ENCODE results near the gene CUL2.
A peak's percentile ranks its signal among the peaks of the same experiment; 100 is the strongest.
"Not testable (repeated sequence)": the region's sequence is repeated elsewhere in the genome, so short reads cannot be mapped to it uniquely, and the experiment has no call there.

The CUL2 gene

DNA sequence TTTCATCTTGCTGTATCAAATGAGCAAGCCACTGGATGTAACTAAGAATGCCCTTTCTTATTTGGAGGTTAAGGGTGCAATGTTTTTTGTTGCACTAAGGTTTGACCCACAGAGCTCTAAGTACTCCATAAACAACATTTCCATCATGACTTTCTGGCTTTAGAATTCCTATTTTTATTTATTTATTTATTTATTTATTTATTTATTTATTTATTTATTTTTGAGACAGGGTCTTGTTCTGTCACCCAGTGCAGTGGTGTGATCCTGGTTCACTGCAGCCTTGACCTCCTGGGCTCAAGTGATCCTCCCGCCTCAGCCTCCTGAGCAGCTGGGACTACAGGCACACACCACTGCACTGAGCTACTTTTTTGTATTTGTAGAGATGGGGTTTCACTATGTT lies 9.9 kb downstream of the CUL2 start:
- DNase-seq: not testable (repeated sequence)

DNA sequence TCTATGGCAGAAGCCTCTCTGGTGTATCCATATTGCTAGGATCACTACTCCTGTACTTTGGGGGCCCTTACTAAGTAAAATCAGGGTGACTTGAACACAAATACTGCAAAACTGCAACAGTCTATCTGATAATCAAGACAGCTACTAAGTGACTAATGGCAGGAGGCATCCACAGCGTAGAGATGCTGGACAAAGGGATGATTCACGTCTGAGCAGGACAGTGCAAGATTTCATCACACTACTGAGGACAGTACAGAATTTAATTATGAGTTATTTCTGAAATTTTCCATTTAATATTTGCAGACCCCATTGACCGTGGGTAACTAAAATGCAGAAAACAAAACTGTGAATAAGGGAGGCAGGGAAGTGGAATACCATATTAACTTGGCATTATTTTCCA lies 10.4 kb downstream of the CUL2 start:
- DNase-seq: peak in 3 of 56 donors; percentile 2 to 5 (median 2)

DNA sequence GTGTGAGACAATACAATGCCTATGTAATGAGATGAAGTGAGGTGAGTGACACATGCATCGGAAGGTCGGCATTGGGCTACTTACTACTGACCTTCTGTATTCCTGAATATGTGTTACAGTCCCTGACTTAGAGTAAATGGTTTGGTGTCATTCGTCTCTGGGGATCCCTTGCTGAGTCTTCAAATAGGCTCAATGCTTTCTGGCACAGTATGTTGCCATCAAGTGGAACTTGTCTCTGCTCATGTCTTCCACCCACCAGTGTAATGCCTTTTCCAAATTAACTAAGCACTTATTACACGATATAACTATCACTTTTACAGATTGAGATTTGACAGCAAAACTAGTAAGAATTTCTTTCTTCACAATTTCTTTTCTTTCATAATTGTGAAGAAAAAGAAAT lies 10.9 kb downstream of the CUL2 start:
- no peak for DNase-seq

DNA sequence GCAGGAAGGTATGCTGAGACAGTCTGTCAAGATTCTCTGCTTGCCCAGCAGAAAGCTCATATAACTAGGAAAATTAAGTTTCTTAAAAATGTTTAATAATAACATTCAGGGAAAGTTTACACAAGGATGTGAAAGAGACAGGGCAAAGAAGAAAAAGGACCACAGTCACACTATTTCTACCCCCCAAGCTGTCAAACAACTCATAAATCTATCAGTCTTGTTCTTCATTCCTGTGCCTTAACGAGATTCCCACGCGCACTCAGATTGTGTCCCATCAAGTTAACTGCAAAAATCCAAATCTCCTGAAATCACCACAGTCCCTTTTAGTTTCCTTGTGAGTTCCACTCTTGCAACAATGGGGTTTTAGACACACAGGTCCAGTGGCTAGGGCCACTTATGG lies 14.9 kb downstream of the CUL2 start:
- DNase-seq: no peak

DNA sequence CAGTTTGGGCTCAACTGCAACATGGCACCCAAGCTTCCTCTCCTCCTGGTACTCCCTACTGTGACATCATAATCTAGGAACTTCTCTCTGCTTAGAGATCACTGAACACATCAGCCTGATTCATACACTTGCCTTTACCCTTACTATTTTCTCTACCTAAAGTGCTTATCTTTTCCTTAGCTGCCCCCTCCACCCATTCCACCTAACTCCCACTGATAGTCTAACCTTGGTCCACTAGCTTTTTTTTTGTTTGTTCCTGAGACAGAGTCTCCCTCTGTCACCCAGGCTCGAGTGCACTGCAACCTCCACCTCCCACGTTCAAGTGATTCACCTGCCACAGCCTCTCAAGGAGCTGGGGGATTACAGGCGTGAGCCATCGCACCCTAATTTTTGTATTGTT lies 15.9 kb downstream of the CUL2 start:
- DNase-seq: no peak

DNA sequence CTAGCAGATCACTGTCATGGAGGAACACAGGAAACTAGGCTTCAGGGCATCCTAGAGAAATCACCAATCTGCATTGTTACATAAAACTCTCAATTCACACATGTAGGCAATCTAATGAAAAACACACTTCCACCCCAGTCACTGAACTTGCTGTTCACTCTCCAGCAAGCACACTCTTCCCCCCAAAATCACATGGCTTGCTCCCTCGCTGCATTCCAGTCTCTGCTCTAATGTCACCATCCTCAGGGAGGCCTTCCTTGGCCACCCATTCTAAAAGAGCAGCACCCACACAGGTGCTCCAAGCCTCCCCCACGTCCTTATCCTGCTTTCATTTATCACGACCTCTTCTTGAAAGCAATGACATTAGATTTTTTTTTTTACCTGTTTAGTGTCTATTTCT lies 19.6 kb downstream of the CUL2 start:
- no peak for DNase-seq

DNA sequence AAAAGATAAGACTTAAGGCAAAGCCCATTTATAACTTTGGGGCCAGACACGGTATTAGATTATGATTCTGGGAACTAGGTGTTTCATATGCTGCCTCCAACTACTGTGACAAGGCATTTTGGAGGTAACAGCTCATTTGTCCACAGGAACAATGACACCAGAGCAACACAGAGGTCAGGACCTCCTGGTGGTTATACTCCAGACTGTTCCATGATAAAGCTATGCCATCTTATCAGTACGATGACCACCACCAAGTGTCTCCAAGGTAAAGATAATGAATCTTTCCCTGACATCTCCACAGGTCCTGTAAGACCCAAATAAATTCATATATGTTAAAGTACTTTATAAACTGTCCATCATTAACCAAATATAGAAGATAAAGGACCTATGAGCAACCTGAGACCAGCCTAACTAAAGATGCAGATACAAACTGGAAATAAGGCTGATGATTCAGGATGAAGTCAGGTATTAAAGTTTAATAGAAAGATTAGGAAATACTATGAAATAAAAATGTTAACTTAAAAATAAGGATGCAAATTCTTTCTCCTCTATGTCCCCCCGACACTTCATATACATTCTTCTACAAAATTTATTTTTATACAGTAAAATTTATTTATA lies 26.2 kb downstream of the CUL2 start:
- DNase-seq: no peak

DNA sequence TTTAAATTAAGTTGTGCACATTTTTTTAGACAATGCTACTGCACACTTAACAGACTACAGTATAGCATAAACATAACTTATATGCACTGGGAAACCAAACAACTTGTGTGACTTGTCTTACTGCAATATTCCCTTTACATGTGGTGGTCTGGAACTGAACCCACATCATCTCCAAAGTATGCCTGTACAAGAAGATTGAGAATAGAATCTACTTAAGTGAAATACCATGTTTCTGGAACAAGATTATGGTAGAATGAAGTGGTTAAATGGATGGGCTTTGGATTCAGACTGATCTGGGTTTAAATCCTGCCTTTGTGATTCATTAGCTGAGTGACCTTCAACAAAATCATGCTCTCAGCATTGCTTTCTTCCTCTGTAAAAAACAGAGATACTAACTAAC lies 30.7 kb downstream of the CUL2 start:
- no peak for DNase-seq

DNA sequence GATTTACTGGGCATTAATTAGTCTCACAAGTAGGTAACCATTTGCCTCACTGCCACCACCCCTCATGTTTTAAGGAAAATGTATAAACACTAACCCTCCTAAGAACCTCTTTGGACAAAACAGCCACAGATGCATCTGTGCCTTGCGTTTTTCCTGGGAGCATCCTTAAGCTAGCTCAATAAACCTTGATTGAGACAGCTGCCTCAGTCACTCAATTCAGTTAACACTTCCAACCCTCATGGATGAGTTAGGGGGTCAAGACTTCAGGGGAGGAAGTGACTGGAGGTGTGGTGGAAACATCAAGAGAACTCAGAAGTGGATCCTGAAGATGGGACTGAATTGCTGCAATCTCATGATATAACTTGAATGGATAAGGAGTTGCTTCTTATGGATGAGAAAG lies 31.5 kb downstream of the CUL2 start:
- DNase-seq: no peak

DNA sequence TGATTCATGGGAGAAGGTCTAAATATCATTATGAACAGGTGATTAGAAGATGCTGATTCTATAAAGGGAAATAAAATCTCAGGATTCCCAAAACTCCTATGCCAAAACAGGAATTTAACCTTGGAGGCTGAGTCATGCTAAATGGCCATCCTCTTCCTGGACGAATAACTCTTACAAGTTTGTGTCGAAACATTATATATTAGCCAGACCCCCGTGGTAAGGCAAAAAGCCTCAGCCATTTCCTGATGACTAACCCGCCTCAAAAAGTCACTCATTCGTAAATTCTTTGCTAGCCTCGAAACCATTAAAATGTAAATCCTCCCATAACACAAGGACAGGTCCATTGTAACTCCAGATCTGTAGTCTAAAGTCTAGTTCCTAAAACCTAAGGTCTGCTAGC lies 32.0 kb downstream of the CUL2 start:
- no peak for DNase-seq

DNA sequence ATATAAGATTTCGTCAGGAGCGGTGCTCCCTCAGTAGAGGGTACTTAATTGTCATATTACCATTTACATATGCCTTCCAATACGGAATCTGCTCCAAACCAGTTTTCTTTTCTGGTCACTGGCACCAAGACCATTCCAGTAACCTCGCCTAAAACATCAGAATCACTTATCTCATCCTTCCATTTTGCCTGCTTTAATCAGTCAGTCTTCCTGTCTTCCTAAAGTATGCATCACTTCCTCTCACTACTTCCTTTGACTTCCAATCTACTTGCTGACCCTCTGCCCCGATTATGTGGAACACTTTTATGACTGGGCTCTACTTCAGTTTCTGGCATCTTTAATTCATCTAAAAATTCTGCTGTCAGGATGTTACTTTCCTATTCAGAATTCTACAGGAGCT lies 33.5 kb downstream of the CUL2 start:
- DNase-seq: no peak

DNA sequence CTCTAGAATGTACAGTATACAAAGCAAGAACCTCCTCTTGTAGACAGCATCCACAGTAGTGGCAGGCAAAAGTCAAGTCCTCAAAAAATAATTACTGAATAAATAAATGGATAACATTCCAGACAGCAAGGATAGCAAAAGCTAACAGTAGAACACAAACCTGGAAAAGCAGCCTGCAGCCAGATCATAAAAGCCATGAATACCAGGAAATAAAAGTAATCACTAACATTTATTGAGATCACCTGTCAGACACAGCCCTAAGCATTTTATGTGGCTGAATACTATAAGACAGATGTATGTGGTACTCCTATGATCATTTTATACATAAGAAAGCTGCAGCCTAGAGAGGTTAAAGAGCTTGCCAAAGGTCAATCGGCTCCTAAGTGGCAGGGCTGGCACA lies 34.0 kb downstream of the CUL2 start:
- DNase-seq: no peak

DNA sequence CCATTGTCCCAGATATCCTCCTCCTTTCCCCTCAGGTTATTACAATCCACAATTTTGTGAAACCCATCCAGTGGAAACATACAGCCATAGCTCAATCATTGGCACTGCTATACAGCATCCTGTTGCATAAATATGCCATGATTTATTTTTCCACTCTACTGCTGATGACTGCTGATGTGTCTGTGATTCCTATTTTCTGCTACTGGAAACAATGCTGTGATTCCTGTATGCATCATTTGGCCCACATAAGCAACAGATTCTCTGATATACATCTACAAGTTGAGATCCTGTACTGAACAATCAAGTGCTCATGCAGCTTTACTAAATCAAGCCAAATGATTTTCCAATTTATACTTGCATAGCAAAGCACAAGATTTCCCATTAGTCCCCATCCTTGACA lies 39.6 kb downstream of the CUL2 start:
- DNase-seq: no peak

DNA sequence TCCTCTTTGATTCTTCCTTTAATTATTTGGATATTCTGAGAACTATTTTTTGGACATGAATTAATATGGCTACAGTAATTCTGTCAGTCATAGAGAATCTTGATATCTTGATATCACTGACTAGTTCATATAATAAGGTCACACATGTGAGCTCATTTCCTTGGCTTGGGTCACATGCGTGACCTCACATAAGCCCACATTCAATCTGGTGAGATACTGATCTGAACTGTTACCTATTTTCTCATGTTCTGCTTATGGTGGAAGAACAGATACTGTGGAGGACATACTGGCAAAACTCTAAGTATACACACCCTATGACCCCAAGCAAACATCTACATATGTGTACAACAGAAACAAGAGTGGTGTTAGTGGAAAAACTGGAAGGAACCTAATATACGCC lies 44.1 kb downstream of the CUL2 start:
- no peak for DNase-seq

DNA sequence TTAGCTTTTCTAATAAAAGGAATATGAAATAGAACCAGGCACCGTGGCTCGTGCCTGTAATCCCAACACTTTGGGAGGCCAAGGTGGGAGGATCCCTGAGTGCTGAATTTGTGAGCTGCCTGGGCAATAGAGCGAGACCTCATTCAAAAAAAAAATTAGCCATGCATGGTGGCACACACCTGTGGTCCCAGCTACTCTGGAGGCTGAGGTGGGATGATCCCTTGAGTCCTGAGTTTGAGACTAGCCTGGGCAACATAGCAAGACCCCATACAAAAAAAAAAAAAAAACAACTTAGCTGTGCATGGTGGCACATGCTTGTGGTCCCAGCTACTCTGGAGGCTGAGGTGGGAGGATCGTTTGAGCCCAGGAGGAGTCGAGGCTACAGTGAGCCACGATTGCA lies 44.9 kb downstream of the CUL2 start:
- DNase-seq: not testable (repeated sequence)

DNA sequence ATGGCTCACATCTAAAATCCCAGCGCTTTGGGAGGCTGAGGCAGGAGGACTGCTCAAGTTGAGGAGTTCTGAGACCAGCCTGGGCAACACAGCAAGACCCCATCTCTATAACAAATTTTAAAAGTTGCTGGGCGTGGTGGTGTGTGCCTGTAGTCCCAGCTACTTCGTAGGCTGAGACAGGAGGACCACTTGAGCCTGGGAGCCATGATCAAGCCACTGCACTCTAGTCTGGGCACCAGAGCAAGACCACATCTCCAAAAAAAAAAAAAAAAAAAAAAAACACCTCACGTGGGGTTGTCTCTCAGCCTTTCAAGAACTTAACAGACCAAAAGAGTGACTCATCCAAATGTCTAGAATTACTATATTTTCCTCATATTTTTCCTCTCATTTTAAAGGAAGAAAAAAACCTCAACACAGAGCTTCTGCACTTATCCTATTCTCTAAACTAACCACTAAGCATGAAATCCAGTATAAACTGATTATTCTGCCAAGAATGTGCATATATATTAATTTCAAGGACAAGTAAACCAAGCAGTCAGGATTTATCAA lies 46.3 kb downstream of the CUL2 start:
- DNase-seq: no peak

DNA sequence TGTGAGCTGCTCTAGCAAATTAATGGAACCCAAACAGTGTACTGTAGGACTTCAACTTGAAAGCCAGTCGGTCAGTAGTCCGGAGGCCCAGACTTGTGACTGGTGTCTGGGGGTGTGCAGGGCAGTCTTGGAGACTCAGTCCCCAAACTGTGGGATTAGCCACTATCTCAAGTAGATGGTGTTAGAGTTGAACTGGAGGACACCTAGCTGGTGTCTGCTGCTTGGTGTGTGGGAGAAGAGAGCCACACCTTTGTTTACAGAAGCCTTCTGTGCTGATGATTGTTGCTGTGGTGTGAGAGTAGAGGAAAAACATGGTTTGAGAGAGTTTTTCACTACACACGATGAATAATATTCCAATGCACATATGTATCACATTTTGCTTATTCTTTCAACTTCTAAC lies 47.4 kb downstream of the CUL2 start:
- DNase-seq: no peak

DNA sequence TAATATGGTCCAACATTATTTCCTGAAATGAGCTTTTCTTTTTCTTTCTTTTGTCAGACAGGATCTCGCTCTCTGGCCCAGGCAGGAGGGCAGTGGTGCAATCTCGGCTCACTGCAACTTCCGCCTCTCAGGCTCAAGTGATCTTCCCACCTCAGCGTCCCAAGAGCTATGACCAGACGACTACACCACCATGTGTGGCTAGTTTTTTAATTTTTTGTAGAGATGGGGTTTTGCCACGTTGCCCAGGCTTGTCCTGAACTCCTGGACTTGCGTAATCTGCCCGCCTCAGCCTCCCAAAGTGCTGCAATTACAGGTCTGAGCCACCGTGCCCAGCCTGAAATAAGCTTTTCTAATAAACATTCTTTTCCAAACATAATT lies 48.6 kb downstream of the CUL2 start:
- DNase-seq: no peak

DNA sequence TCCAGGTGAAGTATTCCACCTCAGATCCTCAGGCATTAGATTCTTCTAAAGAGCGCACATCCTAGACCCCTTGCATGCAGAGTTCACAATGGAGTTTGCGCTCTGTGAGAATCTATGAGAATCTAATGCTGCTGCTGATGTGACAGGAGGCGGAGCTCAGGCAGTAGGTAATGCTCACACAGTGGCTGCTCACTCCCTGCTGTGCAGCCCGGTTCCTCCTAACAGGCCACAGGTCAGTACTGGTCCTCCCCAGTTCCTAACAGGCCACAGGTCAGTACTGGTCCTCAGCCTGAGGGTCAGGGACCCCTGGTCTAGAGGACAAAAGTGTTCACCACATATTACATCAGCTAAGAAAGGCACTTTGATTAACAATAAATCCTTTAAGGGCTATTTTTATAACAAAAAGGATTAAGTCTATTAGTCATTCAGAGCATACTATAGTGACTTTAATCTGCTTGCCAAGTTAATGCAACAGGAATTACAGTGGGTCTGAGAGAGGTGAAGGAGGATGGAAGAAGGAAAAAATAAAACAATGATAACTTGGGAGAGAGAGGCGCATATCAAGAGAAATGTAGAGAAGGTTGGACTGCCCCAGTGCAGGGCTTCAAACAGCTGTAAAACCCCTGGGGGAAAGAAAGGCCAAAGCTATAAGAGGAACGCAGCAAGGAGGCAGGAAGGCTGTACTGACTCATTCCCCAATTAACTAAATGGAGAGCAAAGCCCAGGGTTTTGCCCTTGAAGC lies 49.2 kb downstream of the CUL2 start:
- no peak for DNase-seq

DNA sequence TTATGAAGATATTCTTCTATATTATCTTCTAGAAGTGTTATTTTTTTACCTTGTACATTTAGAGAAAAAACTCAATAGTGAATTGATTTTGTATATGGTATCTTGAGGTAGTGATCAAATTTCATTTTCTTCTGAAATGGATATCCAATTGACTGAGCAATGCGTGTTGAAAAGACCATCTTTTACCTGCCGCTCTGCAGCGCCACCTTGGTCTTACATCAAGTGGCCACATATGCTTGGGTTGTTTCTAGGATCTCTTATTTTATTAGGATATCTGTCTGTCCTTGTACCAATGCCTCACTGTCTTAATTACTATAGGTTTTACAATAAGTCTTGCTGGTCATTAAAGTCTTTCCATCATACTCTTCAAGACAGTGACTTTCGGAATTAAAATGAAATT lies 53.0 kb downstream of the CUL2 start:
- no peak for DNase-seq

DNA sequence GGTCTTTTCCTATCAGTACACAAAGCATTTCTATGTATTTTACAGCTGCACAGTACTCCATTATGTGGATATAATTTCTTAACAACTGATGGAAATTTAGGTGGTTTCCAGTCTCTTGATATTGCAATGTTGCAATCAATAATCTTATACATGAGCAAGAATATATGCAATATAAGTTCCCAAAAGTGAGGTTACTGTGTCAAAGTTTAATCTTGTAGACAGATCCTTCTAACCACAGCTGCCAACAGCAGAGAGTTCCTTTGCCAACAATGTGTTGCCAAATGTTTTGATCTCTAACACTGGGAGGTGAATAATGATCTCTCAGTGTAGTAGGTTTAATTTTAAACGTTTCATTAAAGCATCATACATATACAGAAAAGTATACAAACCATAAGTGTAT lies 54.5 kb downstream of the CUL2 start:
- no peak for DNase-seq

DNA sequence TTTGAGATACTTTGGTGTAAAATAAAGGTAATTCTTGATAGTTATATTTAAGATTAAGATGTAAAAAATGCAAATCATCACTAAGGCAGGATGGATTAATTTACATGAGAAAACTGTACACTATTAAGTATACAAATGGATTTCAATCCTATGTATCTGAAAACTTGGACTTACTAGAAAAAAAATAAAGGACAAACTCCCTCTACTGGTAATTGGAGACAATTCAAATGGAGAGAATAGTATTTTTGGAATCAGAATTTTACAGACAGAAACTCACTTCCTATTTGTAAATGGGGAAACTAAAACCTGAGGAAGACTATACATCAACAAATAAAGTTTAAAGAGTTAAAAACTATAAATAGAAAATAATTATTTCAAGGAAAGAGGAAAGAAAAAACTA lies 62.6 kb downstream of the CUL2 start:
- DNase-seq: no peak

DNA sequence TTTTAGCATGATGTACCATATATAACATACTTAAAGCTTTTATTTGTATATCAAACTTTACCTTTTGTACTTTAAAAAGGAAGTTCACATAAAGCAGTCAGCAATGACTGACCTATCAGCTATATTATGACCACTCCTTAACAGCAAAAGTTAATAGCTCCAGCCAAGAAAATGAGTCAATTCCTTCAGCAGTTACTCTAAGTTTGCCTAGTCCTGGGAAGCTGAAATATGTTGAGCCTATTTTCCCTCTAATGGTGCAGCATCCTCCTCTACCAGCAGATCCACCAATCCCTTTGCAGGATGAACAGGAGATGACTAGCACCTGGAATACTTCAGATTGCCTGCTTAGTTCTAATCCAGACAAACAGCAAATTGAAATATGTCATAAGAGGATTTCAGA lies 64.2 kb downstream of the CUL2 start:
- DNase-seq: no peak

Measured in amygdala (tissue), 56 donors.